EH (cell line): ENCODE data around the gene MEIS1.

Experiments
- DNase-seq: peaks from one replicate; pipeline ENCODE4 v3.0.0-alpha.2; 2015; ENCODE audit warnings: low read depth

Gene MEIS1

DNA sequence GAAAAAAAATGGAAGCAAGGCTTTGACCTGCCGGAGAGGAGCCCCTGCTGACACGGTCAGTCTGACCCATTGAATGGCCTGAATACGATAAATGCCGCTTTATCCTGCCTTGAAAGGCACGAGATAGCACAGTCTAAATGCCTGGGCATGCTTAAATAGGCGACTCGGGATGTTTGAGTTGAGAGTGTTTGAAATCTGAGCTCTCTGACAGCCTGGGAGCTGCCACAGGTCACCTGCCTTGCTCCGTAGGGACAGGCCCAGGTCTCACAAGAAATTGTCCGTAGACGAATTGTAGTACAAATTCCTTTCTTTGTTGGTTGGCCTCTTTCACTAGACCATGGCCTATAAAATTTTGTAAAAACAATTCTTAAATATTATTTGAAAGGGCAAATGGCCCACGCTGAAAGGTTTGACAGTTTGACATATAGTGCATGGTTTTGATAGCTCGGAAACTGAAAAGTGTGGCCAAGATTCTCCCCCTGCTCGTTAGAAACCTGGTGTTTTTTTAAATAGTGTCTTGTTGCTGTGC lies 72.8 kb downstream of the MEIS1 start:
- DNase-seq, result no peak

DNA sequence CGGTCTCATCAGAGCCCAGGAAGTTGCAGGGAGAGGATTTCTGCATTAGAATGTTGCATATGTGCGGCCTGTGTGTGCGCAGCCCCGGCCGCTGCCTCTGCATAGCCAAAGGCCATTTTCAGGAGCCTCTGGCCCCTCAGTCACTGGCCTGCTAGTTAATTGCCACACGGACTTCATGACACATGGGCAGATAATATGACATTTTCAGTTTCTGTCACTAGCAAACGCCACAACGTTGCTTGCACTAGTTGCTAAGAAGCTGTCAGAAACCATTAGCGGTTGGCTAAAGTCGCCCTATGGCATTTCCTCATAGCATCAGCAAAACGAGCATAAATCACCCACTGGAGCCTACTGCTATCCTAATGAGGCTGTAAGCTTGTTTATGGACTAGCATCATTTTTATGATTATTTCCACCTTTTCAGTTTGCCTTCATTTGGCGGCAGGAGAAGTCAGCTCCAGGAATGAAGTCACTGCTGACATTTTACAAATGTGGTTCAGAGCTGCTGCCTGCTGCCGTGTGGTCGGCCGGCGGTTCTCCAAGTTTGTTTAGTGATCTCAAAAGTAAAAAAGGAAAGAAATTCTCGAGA lies 73.7 kb downstream of the MEIS1 start:
- peak; percentile 73 for DNase-seq

DNA sequence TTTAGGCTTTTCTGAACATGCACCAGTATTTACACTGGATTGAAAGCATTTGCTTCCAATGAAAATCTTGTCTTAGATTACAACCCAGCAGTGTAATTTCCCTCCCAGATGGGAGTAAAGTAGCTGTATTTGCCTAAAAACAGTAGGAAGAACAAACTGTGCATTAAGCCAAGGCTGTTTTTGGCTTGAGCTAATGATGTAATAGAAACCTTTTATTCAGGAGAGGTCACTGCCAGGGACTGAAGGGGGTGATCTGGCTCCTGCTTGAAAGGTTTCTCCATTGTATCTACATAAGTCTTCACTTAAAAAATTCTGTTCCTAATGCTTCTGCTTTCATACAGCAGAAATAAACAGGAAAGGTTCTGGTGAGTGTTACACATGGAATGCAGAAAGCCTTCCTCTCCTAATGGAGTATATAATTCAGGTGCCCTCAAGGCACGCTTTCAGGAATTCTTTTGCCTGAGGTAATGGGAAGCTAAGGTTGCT lies 74.4 kb downstream of the MEIS1 start:
- DNase-seq, result peak; percentile 64

DNA sequence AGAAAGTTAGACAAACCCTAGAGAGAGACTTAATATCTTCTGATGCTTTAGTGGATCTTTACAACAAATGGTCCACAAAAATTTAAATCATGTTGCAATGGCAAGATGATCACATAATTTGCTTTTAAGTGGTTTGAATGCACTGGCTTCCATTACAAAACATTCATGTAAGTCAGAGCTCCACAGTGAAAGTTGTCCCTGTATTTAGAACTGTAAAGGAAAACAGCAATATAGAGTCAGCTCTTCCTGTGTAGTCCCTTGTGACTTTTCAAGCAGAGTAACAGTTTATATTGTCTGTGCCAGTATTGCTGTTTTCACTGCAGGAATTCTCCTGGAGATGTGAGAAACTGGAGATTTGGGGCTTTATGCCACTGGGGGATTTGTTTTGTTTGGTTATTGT lies 77.7 kb downstream of the MEIS1 start:
- no peak for DNase-seq

DNA sequence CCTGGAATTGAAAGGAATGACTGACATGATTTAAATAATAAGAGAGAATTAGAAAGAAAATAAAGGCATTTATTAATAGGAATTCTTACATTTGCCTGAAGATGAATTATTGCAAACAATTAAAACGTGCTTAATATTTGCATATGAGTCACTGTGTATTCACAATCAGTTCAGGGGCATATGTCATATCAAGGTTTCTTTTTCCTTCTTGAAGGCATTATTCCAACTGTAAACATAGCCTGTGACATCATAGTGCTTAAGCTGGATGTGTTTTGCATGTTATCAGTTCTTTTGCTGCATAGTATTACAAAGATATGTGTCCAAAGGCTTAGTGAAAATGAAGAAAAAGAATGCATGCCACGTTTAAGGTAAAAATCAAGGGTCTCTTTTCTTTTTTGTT lies 80.8 kb downstream of the MEIS1 start:
- peak; percentile 38 for DNase-seq

DNA sequence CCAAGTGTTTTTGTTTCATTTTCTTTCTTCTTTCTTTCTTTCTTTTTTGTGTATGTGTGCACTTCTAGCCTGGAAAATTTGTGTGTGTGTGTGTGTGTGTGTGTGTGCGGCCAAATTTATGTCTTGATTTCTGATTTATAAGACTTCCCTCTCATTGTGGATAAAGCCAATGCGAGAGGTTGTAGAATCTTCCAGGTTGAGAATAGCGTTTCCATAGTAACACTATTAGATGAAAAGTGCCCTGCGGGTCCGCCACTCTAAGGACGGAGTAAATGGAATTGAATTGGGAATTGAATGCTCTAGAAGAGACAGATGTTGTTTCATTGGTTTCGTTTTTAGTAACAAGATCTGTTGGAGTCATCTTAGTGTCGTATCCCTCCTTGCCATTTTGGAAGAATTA lies 81.6 kb downstream of the MEIS1 start:
- DNase-seq, result no peak

DNA sequence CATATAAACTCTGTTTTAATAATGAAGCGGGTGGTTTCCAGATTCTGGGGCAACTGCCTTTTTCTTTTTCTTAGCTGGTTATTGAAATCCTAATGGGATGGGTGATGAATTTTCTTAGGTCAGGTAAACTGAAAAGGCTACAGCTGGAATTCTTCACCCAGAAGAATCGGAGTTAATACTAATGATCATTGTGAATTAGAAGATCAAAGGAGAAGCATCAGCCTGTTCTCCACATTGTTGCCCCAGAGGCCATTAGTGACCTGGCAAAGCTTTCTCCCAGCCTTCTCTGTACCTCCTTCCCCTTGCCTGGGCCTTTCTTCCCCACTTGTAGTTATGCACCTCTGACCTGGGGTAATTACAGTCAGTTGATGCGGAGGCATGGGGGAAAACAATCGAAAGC lies 82.8 kb downstream of the MEIS1 start:
- DNase-seq, result no peak

DNA sequence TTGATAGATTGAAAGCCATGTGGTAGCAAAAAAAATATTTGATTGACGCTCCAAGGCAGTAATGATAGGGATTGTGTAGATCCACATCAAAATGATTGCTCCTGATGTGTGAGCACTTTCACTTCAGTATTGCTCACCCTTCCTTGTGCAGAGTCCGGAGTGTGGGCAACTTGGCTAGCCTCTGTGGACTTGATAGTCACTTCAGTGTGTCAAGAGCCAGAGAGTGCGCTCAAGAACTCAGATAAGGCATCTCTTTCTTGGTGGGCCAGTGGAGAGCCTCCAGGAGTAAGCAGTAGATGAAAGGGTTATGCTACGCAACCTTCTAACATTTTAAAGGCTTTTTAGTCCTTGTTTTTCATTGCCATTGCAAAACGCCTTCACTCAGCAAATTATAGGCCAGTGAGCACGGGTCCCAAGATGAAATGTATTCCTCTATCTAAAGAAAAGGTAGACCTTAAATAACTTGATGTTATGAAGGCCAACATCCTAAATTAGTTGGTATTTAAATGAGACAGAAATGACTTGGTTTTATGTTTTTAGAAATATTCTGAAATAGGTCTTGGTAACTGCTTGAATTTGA lies 84.4 kb downstream of the MEIS1 start:
- no peak for DNase-seq

DNA sequence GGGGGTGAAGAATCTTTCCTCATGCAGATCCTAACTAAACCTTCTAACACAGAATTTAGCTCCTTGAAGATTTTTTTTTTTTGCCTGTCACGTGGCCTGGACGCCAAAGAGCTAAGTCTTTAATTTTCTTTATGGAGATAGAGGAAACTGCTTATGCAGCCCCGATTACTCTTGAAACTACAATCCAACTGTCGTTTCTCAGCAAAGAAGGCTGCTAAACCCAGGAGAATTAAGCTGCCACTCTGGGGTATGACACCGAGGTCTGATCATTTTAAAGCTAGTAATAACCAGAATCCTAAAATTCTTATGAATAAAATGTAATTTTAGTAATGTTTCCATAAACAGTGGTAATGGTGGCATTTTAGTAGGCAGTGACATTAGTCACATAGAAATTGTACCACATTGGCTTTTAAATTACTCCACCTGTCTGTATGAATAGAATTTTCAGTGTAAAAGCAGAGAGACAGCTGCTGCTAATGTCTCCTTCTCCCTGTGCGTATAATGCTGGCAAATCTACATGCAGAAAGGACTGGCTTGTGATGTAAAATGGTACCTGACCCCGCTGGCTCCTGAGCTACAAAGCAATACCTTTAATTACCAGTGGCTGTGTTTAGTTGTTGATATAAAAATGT lies 86.5 kb downstream of the MEIS1 start:
- no peak for DNase-seq

DNA sequence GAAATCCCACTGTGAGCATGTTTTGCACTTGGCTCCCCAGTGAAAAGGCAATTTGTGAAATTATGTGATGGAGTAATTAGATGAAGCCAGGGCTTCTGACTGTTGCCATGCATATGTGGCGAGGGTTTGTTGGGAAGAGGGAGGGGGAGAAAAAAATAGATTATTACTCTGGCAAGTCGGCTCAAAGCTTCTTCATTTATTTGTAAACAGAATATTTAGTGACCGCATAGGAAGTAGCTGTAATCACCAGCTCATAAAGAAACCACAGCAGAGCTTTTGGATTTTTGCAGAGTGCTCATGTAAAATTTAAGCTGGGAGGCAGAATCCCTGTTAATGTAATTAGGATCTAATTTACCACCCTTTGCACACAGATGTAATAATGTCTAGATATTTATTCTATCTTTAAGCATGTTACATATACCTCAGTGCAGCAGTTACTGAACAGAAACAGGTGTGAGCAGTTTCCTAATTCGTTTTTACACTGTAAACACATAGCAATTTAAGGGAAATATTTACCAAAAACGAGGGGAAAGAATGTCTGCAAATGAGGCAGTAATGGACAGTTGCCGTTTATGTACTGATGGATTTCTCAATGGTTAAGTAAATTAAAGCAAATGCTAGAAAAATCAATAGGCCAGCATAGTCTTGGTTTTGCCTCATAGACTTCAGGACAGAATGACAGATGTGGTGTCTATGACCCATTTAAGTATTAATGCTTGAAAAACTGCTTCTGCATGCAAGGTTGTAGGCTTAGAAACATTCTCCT lies 87.9 kb downstream of the MEIS1 start:
- DNase-seq, result no peak

DNA sequence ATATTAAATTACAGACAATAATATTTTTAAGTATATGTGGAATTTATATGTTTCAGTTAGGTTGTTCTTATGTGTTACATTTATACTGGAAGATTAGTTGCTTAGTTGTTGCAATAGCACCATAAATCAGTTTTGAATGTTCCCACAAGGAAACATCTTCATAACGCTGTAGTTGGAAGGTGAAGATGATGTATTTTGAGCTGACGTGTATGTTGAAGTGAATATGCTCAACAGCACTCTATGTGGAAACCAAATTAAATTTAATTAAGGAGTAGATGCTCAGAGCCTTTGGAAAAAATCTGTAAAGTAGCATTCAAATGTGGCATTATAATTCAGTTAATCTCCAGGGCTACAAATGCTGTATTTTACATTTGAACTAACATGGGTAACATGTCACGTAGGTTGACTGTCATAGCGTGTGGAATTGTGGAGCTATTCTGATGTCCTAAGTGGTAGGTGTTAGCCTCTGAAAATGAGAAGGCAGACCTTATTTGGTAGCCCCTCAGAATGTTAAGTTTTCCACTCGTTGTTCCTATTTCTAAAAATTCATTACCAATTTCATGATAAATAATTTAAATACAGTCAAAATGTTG lies 88.5 kb downstream of the MEIS1 start:
- no peak for DNase-seq

DNA sequence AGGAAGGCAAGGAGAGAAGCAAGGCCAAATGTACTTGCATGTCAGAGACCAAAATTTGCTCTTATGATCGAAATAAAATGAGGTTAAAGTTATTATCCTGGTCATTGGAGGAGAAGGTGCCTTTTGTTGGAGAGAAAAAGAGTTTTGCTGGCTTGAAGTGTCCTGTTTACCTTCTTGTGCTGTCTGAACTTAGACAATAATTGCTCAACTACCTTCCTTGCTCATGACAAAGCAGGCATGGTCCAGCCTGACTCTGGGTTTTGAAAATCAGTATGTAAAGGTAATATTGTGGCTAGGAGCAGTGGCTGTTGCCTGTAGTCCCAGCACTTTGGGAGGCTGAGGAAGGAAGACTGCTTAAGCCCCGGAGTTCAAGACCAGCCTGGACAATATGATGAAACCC lies 89.1 kb downstream of the MEIS1 start:
- no peak for DNase-seq

DNA sequence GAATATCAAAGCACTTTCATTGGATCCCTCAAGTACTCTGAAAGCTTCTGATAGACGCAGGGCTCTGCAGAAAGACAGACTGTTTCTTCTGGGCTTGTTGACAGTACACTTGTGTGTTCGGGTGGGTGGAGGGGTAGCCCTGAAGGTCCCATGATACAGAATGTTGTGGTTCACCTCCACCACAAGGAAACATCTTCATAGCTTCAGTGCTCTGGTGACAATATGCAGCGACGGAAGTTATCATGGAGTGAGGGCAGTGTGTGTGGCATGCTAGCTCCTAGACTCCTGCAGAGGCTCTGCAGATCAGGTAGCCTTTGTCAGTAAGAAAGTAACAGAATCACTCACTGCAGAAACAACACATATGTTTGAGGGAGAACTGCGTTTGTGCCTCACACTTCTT lies 90.7 kb downstream of the MEIS1 start:
- DNase-seq, result no peak

DNA sequence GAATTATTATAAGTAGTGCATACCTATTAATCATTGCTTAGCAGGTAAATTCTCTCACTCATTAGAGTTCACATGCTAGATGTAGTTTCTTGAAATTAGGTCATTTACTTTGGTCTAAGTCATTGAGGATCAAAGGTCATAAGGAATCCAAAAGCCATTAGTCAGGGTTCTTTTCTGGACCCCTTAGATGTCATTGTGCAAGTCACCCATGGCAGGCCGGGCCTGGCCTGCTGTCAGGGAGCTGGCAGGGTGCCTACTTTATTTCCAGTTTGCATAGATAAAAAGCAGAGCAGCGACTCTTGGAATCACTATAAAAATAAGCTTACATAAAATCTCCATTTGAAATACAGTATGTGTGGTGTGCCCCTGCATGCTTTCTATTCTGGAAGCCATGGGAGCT lies 91.3 kb downstream of the MEIS1 start:
- no peak for DNase-seq

DNA sequence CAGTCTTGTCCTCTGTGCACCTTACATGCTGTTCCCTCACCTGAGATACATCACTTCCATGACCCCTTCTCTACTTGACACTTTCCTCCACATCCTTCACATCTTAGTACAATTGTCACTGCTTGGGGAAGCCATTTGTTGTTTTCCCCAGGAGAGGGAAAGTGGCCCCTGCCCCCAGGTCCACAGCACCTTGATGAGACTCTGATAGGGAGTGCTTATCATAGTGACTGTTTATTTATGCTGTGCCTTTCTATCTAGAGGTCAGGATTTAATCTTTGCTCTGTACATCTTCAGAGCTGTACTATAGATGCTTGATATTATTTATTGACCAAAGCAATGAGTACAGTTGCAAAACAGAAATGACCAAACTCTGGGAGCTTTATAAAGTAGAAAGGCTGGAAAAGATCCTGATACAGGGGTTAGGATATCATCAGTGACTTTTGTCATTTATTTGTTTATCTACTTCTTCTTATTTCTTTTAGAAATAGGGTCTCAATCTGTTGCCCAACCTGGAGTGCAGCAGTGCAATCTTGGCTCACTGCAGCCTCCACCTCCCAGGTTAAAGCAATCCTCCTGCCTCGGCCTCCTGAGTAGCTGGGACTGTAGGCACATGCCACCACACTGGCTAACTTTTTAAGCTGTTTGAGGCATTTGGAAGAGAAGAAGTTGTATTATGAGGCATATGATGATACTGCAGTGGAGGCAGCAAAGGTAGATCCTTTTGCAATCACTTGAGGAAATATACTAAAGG lies 94.2 kb downstream of the MEIS1 start:
- DNase-seq, result no peak

DNA sequence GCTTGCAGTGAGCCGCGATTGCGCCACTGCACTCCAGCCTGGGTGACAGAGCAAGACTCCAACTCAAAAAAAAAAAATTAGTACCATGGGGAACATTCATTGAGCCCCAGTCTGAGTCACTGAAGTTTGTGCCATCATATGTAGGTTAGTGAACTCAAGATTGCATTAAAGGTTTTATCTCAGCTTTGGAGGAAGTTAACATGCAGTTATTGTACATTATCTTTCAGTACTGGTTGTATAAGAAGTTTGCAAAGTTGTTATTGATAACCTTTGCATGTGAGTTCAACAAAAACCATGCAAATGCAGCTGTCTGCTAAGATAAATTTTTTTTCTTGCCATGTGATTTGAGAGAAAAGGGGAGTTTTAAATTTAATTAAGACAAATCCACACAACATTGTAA lies 95.7 kb downstream of the MEIS1 start:
- DNase-seq, result no peak

DNA sequence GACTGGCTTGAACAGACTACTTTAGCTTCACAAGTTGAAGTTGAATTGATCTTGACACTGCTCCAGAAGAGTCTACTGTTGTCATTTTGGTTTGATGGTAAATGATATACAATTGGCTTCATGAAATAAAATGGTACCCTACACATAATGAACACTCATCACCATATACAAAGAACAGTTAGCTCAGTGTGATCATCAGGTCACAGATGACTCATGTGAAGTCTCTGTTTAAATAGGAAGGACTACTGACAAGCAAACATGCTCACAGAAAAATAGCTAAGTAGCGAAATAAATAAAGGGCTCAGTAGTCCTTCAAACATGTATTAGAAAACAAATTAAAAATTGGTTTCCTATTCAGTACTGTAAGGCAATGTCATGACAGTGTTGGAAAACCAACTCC lies 96.2 kb downstream of the MEIS1 start:
- DNase-seq, result peak; percentile 35

DNA sequence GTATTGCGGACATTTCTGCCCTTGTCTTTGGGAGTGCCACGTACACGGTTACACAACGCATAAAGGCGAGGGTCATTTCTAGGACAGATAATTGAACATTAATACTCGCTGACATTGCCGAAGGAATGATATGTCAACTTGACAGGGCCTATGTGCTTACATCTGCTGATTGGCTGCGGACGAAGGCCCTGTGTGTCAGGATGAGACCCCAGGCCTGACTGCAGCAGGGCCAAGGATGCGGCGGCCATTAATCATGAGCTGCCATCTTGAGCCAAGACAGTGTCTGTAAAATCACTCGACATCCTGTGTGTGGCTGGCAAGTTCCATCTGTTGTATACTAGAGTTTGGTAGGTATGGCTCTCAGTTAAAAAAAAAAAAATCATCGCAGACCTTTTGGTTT lies 96.6 kb downstream of the MEIS1 start:
- no peak for DNase-seq

DNA sequence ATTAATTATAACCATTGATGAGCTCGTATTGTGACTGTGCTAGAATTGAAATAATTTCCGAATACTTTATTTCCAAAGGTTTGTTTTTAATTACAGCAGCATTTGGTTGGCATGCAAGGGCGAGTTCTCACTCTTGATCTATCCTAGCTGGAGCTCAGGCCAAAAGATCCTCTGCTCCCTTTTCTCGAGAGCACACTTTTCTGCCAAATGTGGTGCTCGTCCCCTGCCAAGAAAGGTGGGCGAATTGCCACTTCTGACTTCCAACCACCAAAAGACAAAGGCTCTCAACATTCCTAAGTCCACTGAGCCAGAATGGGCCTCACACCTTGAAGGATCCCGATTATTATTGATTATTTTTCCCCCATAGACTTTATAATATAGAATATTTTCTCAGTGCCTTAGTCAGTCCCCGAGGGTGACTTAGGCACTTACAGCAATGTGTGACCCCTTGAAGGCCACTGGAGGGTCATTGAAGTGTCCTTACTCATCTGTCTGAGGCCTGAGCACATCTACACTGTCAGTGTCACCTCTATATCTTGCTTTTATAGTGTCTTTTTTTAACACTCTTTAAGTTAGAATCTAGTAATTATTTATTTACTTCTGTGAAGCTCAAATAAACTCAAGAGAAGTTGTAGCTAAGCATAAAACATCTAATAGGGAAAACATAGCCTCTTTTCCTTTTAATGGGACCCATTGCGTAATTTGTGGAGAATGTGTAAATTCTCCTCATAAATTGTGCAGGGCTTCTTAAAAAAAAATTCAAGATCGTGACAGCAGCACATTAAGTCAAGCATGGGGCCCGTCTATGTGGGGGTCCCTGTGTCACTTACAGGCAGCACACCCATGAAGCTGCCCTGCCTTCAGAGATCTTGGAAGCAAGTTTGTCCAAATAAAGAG lies 98.3 kb downstream of the MEIS1 start:
- no peak for DNase-seq

DNA sequence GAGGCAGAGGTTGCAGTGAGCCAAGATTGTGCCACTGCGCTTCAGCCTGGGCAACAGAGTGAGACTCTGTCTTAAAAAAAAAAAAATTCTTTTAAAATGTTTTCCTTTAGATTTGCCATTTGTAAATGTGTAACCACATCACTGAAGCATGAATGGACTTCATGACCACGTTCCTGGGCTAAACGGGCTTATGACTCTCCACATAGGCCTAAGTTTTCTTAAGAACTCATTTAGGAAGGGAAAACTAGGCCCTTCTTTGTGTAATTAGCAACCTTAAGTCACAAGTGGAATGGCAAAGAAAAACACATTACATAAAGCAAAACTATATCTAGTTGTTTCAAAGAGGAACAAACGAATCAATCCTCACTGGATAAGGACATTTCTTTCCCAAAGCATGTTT lies 99.5 kb downstream of the MEIS1 start:
- peak; percentile 38 for DNase-seq
